ENCODE results near the gene TANGO2.

- TF ChIP-seq CTCF (IDR thresholded peaks at IDR 0.05; ENCODE audit: low read length) (no peak), EZH2 (IDR thresholded peaks at IDR 0.05; ENCODE audit: borderline replicate concordance, low read length) (no peak)
Measured at GRCh38 chr22:19991645-19992451, 29.1 kb upstream of the TANGO2 start.
